ENCODE measurements around the gene DPH2. TPM values are rescaled to one million over a fixed set of nuclear protein-coding genes. Genes with fewer than 3 reads are reported as not detected.

Gene DPH2
- polyA plus RNA-seq, 1 donor, result 23.9 TPM

DNA sequence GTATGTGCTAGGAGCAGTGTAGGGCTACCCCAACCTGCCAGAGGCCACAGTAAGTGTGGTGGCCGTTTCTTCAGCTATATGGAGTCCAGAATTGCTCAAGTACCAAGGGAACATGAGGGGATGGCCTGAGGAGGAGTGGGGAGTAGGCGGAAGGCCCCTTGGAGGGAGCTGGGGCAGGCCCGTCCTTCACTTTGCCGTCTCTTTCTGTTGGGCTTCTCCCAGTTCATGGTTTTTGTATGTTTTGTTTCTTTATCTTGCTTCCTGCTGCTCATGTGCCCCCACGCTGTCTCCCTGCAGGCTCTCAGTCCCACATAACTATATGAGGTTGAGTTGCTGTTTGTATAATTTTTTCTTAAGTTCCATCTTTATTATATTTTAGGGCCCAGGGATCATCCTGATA lies 5.9 kb upstream of the DPH2 start:
- DNase-seq, result no peak

GRCh38 chr1:43965316-43965715 lies 4.5 kb upstream of the DPH2 start:
- DNase-seq, result no peak

DNA sequence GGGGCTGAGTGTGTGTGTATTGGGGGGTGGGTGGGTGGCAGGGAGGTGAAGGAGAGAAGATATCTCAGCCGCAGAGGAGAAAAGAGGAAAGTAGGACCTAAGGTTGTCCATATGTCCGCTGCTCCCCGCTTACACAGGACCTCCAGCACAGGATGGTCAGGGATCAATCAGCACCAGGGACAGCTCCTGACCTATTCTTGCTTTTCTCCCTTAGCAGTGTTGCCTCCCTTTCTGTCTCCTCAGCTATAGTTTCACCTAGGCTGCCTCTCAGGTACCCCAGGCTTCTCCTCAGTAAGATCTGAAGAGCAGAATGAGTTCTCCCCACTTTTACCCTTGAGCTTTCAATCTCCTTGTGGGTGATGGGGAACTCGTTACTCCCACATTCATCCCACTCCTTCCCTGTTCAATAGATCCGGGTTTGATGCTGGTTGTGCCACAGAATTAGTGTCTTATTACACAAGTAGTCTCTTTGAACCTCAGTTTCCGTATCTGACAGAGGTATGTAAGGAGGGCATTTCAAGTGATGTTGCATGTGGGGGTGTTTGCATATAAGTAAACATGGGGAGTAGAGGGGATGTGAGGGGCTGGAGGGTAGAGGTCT lies 1.4 kb upstream of the DPH2 start:
- no peak for DNase-seq

DNA sequence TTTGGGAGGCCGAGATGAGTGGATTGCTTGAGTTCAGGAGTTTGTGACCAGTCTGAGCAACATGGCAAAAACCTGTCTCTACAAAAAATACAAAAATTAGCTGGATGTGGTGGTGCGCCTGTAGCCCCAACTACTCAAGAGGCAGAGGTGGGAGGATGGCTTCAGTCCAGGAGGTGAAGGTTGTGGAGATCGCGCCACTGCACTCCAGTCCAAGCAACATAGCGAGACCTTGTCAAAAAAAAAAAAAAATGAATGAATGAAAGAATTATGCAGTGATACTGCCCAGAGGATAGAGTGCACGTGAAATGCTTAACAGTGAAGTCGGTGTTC lies 429 bp upstream of the DPH2 start:
- no peak for DNase-seq

DNA sequence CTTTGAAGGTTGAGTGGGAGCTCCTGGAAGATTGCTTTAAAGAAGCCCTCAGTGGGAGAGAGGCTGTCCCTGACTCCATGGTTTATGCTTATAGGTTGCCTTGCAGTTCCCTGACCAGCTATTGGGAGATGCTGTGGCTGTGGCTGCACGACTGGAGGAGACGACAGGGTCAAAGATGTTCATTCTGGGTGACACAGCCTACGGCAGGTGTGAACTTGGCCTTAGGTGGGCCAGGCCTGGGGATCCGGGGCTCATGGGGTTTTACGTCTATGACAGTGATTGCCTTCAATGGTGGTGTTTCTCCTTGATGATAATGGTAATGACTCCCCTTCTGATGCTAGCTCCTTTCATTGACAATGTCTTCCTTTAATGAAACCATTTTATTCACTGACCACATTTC lies 692 bp downstream of the DPH2 start:
- no peak for DNase-seq

GRCh38 chr1:43970911-43971310 lies 1.1 kb downstream of the DPH2 start:
- no peak for DNase-seq

GRCh38 chr1:43971336-43971980 lies 1.6 kb downstream of the DPH2 start:
- no peak for DNase-seq

DNA sequence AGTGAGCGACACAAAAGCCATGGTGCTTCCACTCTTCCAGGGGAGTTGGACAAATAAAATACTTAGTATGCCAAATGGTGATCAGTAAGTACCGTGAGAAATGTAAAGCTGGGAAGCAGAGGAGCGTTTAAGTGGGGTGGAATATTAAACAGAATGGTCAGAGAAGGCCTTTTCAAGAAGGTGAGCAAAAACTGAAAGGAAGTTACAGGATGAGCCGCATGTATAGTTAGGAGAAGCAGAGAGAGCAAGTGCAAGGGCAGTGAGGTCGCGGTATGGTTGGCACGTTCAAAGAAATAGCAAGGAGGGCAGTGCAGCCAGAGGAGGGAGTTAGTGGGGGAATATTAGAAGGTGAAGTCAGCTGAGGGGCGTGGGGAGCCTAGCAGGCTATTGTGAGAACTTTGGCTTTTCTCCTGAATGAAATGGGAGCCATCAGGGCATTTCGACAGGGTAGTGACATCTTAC lies 4.2 kb downstream of the DPH2 start:
- no peak for DNase-seq

GRCh38 chr1:43974443-43975248 lies 4.8 kb downstream of the DPH2 start, which contains the start of gene ATP6V0B:
Gene ATP6V0B, plus strand, starts transcription at chr1:43974960. Its CDS starts 81 bp downstream, at chr1:43975041.
- peak; percentile 90 for DNase-seq

DNA sequence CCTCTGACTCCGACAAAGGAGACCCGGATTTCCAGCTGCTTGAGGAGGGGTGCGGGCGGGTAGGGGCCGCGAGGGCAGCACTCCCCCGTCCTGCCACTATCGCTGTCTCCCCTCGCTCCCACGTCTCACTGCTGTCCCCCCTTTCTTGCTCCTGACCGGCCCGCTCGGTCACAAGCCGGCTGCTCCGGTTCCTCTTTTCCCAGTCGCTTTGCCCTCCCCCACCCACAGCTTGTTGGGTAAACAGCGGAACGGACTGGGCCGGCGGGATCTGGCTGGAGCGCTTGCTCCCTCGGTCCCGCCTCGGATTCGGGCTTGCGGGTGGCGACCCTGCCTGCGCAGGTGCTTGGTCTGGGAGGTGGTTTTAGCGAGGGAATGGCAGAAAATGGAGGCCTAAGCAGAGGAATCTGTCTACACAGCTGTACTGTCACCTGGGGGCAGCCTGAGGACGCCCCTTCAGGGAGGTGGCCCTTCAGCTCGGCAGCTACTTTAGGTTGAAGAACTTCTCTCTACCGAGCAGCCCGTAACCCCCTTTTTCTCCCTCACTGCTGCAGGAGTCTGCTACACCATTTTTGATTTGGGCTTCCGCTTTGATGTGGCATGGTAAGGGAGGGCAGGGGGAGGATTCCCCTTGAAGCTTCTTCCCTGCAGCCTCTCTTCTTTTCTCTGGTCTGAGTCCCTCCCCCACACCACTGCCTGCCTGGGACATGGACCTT lies 5.6 kb downstream of the DPH2 start:
- DNase-seq, result no peak

DNA sequence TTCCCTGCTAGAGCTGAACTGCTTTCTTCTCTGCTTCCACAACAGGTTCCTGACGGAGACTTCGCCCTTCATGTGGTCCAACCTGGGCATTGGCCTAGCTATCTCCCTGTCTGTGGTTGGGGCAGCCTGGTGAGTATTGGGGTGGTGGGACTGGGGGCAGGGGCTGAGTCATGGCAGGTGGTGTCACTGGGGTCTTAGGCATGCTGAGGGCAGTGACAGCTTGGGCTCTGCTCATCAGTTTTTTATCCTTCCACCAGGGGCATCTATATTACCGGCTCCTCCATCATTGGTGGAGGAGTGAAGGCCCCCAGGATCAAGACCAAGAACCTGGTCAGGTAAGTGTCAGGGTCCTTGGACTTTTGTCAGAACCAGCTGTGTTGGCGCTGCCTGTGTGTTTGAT lies 6.2 kb downstream of the DPH2 start:
- no peak for DNase-seq

- DNase-seq, result no peak
These were observed 7.1 kb downstream of the DPH2 start for GRCh38 chr1:43976890-43977289.

DNA sequence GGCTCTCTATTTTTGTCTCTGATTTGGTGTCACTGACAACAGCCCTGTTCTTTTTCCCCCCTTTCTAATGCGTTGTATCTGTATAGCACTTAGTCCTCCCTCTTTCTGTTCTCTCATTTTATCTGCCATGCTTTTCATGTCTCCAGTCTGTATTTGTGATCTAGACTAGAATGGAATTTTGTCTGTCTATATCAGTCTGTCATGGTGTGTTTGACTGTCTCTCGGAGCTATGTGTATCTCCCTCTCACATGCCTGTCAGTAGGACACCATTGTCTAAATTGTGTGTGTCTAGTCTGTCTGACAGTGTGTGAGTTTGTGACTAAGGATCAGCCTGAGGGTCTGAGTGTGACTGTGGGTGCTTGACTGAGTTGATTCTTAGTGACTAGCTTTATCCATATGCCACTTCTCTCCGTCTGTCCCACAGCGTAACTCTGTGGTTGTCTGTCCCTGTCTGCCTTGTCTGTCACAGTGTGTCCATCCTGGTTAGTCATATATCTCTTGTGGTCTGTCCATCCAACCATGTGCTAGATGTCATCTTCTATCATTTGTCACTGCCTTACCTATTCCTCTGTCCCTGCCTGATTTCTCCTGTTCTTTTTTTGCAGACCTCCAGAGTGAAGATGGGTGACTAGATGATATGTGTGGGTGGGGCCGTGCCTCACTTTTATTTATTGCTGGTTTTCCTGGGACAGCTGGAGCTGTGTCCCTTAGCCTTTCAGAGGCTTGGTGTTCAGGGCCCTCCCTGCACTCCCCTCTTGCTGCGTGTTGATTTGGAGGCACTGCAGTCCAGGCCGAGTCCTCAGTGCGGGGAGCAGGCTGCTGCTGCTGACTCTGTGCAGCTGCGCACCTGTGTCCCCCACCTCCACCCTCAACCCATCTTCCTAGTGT lies 7.8 kb downstream of the DPH2 start:
- no peak for DNase-seq

- DNase-seq, result no peak
These were observed 8.4 kb downstream of the DPH2 start for GRCh38 chr1:43978264-43978550.

- no peak for DNase-seq
These were observed 8.9 kb downstream of the DPH2 start, which contains the start of gene B4GALT2 for GRCh38 chr1:43978551-43979260. Gene B4GALT2, plus strand, starts transcription at chr1:43979210. Its CDS starts 1,951 bp downstream, at chr1:43981161.

DNA sequence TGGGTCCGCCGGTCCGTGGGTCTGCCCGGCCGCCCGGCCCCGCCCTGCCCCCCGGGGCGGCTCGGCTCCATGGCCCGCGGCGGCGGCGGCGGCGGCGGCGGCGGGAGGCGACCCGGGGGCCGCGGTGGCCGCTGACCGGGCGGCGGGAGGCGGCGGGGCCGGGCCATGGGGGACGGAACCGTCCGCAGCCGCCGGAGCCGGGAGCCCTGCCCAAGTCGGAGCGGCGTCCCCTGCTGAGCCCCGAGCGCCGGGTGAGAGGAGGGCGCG lies 9.4 kb downstream of the DPH2 start:
- no peak for DNase-seq

GRCh38 chr1:43979528-43980254 lies 9.9 kb downstream of the DPH2 start:
- no peak for DNase-seq

DNA sequence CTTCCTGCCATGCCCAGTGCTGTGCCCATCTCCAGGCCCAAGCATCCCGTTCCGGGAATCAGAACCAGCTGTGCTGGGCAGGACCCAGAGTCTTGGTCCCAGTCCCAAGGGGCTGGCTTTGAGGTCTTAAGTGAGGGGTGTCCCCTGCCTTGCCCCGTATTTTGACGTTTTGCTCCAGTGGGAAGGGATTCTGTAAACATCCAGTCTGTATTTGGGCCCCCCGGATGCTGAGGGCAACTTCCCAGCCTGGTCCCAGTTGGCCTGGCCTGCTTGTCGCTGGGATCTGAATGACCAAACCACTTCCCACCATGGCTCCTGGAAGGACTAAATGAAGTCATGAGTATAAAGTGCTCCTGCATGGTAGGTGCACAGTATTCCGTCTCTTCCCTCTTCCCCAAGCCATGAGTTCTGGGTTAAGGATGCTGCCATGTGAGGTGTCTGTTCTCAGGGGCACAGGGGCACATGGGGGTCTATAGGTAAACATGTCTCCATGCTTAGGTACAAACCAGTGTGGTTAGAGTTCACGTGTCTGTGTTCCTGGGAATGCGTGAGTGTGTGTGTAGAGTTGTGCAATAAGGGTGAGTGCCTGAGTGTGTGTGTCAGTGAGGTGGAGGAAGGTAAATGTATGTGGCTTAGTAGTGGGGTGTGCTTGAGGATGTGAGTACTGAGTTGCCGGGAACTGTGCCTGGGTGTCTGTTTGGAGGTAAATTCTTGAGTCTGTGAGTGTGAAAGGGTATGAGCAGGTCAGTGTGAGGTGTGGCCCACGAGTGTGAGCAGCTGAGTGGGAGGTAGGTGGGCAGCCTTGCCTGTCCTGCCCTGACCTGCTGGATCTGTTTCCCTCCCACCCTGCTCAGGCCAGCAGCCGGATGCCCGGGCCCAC lies 10.7 kb downstream of the DPH2 start:
- DNase-seq, result no peak

- DNase-seq, result no peak
These were observed 11.3 kb downstream of the DPH2 start for GRCh38 chr1:43981135-43981491.

- DNase-seq, result no peak
These were observed 11.8 kb downstream of the DPH2 start for GRCh38 chr1:43981636-43982035.

Measured in left kidney (tissue), 2 donors.